ENCODE data around the gene ARHGAP44. TPM values are rescaled to one million over a fixed set of nuclear protein-coding genes. Genes with fewer than 3 reads are reported as not detected.
"Not testable (repeated sequence)": the region's sequence is repeated elsewhere in the genome, so short reads cannot be mapped to it uniquely, and the experiment has no call there.

The ARHGAP44 gene
- total RNA-seq, 1 donor from 2014 or later: 6.4 TPM

DNA sequence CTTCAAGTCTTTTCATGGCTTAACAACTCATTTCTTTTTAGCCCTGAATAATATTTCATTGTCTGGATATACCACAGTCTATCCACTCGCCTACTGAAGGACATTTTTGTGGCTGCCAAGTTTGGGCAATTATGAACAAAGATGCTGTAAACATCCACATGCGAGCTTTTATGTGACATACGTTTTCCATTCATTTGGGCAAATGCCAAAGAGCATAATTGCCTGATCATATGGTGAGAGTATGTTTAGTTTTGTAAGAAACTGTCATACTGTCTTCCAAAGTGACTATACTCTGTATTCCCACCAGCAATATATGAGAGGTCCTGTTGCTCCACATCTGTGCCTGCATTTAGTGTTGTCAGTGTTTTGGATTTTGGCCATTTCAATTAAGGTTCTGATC is 147.2 kb downstream of the ARHGAP44 start:
- intact Hi-C loops (cut with DNase I): no loop called here
- no peak for DNase-seq (ENCODE audit: low spot score)
- ATAC-seq: no peak

DNA sequence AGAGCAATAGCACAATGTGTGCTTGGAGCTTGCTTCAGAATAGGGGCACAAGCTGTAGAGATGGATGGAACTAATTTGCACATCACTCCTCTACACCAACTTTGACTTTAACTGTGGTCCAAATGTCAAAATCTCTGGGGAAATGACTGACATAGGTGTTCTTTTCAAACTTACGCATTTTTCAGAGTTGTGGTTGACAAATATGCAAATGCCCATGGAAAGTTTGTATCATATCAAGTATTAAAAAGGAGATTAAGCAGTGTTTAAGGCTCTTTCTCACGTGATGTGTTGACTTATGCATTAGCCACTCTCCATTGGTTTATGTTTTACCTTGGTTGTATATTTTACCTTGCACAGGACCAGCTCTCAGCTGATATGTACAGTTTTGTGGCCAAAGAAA is 151.4 kb downstream of the ARHGAP44 start:
- no peak for DNase-seq (ENCODE audit: low spot score)
- intact Hi-C loops (cut with DNase I): no loop called here
- no peak for ATAC-seq

DNA sequence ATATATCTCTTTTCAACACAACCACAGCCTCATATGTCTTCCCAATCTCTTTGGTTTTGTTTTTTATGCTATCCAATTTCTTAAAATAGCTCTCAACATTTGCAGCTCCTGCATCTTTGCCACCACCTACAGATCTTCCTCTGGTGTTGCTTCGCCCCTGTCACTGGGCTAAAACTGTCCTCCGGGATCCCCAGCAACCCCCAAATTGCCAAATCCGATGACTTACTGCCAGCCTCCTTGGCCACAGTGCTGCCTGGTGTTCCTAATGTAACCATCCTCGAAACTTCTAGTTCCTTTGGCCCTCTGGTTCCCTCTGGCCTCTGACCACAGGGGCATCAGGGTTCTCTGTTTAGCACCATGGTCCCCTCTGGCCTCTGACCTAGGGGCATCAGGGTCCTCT is 157.7 kb downstream of the ARHGAP44 start:
- DNase-seq (ENCODE audit: low spot score) (no peak), ATAC-seq (no peak)
- intact Hi-C loops (cut with DNase I): no loop called here

DNA sequence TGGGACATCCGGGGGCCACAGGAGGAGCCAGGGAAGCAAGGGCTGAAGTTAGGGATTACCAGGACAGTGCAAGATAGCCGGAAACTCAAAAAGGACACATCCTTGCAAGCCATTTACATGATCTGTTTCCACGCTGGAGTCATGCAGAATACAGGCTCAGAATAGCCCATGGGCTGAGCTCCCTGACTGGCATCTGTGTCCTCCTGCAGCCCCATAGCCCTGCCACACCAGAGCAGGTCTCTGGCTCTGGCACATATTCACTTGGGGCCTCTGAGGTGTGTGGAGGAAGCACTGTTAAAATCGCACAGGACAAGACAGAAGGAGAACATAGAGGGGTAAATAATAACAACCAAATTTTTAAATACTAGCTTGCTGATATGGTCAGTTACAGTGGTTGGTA is 162.7 kb downstream of the ARHGAP44 start:
- no peak for DNase-seq (ENCODE audit: low spot score)
- intact Hi-C loops (cut with DNase I): no loop called here
- no peak for ATAC-seq

DNA sequence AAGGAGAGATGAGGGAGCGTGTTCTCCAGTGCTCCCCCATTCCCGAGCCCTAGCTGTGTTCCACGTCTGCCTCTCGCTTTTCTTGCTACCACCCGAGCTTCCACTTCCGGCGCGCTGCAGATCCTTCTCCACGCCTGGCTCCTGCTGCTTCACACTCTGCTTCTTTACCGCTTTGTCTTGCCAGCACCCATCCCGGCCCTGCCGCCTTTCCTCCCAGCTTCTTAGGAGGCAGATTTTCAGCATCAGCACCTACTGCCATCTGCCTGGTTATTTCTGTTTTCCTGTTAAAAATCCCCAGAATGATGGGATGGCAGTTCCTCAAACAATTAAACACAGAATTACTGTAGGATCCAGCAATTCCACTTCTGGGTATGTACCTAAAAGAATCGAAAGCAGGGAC is 163.9 kb downstream of the ARHGAP44 start:
- ATAC-seq (no peak), DNase-seq (ENCODE audit: low spot score) (no peak)
- intact Hi-C loops (cut with DNase I): no loop called here

DNA sequence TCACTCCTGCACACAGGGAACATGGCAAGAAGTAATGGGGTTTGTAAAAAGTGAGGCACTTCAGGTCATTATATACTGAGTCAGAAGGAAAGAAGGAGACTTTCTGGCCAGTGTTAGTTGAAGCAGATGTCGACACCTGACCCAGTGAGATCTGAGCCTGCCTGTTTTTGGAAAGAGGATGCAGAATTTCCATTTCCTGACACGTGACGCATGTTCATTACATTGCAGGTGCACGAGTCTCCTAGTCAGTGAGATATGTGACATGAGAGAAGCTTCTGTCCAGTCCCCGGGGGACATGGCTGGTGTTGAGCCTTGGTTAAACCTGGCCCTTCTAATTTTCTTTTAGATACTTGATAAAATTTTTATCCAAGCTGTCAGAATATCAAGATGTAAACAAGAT is 166.2 kb downstream of the ARHGAP44 start:
- DNase-seq (ENCODE audit: low spot score): no peak
- ATAC-seq: no peak
- intact Hi-C loops (cut with DNase I): no loop called here

DNA sequence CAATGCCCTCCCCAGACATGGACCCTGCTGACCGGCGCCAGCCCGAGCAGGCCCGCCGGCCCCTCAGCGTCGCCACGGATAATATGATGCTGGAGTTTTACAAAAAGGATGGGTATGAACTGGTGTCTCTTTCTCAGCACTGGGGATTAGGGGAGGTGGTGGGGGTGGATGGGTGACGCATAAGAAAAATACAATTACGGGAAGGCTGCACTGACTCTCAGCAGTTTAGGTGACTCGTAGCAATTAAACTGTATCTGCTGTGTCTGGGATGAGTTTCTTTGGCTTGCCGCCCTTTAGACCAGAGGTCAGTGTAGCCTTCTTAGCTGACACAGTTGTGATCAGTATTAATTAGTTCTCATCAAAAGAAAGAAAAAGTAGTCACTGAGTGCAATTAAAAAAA is 169.5 kb downstream of the ARHGAP44 start:
- no peak for ATAC-seq
- intact Hi-C loops (cut with DNase I): no loop called here
- no peak for DNase-seq (ENCODE audit: low spot score)

DNA sequence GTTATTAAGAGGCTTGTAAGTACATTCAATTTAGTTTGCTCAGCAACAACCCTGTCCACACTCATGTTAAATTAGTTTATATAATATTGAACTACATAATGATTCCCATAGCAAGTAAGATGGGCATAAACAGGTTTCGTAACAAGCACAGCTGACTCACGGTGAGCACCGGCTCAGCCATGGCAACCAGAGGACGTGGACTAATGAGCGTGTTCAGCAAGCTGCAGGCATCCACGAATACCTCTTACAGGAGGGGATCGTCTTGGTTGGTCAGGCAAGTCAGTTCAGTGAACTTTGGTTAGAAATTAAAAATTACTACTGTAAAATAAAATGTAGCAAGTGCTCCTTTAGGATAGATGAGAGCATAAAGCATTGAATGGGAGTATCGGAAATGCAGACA is 170.1 kb downstream of the ARHGAP44 start:
- no peak for ATAC-seq
- intact Hi-C loops (cut with DNase I): no loop called here
- no peak for DNase-seq (ENCODE audit: low spot score)

DNA sequence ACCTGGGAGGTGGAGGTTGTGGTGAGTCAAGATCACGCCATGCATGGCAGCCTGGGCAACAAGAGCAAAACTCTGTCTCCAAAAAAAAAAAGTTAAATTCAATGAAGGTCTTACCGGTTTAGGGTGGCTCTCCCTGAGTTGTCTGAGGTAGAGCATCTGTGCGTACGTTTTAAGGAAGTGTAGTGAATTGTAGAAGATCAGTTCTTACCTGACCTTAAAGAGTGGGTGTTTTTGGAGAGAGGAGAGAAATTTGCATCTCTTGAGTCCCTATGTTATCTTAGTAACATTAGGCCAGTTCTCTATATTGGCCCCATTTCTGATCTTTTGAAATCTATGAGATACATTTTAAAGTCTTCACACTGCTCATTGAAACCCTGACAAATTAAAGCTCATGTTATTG is 172.4 kb downstream of the ARHGAP44 start:
- DNase-seq (ENCODE audit: low spot score) (no peak), ATAC-seq (no peak)
- intact Hi-C loops (cut with DNase I): no loop called here

DNA sequence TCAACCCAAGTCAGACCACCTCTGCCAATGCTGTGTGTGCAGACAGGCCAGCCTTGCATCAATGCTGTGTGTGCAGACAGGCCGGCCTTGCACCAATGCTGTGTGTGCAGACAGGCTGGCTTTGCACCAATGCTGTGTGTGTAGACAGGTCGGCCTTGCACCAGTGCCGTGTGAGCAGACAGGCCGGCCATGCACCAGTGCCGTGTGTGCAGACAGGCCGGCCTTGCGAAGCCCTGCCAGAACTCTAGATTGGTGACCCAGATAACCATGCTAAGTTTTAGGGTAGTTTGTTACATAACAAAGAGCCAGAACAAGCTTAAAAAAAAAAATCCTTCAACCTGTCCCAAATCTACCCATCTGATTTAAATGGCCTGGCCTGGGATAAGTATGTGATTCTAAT is 174.2 kb downstream of the ARHGAP44 start:
- intact Hi-C loops (cut with DNase I): no loop called here
- DNase-seq (ENCODE audit: low spot score) (no peak), ATAC-seq (no peak)

DNA sequence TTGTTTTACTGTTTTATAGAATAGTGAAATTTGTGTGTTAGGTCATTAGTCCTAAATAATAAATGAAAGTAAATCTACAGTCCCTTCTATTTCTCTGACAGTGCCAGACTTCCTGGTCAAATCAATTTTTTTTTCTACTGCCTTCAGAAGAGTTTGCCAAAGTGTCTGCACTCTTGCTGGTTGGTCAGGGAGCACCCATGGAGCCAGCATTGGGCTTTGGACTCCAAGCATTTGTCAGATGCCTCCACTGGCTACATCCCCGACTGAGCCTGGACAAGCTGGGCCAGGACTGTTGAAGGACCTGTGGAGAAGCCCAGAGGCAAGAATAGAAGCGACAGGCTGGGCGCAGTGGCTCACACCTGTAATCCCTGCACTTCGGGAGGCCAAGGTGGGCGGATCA is 174.9 kb downstream of the ARHGAP44 start:
- ATAC-seq (no peak), DNase-seq (ENCODE audit: low spot score) (no peak)
- intact Hi-C loops (cut with DNase I): no loop called here

DNA sequence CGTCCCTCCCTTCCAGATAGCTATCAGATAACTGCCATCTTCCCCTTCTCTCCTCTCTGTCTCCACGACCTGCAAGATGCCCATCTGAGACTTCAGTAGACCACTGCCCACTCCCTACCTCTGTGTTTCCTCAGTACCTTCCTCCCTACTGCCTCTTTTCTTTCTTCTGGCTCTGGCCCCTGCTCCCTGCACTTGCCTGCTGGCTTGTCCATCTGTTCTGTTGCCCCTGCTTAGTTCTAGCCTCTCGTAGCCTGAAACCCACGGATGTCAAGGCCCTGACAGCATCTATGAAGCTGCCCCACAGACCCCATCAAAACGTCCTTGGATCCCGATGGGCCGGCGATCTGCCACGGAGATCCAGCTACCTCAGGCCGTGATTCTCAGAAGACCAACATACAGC is 175.5 kb downstream of the ARHGAP44 start:
- ATAC-seq: no peak
- intact Hi-C loops (cut with DNase I): no loop called here

DNA sequence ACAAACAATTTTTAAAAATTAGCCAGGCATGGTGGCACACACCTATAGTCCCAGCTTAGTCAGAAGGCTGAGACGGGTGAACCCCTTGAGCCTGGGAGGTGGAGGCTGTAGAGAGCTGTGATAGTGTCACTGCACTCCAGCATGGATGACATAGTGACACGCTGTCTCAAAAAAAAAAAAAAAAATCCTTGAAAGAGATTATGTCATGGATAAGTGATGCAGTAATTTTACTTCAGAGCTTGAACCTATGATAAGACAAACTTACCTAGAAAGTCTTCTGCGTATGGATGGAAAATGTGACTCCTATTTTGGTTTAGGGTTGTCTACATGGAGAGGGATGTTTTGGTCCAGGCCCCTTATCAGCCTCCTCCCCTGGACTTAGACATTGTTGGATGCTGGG is 176.7 kb downstream of the ARHGAP44 start:
- DNase-seq (ENCODE audit: low spot score) (no peak), ATAC-seq (no peak)
- intact Hi-C loops (cut with DNase I): no loop called here

More for the DNA sequence above, 175.5 kb downstream of the ARHGAP44 start:
- DNase-seq (ENCODE audit: low spot score): no peak

DNA sequence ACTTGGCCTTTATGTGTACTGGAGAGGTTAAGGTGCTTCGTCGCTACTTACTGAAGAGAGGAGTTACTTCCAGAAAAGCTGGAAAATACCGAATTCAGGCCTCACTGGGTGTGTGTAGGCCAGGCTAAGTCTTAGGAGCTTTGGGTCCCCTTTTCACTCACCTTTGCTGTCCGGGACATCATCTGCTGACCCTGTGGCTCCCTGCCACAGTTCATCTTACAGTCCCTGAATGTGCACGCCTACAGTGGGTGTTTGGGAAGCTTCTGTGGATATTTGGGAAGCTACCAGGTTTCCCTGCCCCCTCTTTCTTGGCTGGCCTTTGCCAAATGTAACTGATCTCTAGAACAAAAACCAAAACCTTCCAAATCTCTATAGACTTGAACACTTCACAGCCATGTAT is 177.1 kb downstream of the ARHGAP44 start:
- intact Hi-C loops (cut with DNase I): no loop called here
- DNase-seq (ENCODE audit: low spot score) (no peak), ATAC-seq (no peak)

DNA sequence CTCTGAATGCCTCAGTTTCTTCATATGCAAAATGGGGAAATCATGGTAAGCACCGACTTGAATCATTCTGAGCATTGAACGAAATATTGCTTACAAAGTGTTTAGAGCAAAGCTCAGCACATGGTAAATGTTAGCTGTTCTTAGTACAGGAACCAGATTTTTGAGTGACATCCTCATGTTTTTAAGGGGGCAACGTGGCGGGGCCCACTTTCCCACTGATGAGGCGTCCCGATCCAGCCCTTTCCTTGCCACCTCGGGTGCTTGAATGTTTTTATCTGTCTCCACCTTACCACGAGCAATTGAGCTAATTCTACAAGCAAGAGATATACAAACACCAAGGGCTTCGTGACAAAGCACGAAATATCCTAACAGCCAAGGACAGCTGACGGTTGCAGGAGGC is 178.7 kb downstream of the ARHGAP44 start:
- DNase-seq (ENCODE audit: low spot score) (no peak), ATAC-seq (no peak)
- intact Hi-C loops (cut with DNase I): no loop called here

DNA sequence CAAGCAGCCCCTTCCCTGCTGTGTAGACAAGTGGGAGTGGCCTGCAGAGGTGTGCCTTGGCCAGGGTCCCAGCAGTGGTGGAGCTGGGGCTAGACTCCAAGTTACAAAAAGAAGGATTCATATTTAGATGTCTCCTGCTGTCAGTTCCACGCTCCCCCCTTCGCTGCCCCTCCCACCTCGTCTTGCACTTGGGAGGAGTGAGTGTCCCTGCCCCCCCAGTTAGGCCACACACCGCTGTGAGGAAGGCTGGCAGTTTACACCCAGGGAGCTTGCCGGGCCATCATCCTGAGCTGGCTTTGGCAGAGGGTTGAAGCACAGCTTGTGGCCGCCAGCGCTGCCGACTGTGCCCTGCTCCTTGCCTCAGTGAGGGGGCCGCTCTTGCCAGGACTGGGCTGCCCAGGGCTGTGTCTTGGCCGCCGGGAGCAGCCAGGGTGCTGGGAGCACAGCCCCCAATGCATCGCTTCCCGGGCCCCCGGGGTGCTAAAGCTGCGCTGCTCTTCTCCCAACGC is 184.3 kb downstream of the ARHGAP44 start:
- DNase-seq (ENCODE audit: low spot score) (no peak), ATAC-seq (peak; percentile 51)
- intact Hi-C loops (cut with DNase I): no loop called here

DNA sequence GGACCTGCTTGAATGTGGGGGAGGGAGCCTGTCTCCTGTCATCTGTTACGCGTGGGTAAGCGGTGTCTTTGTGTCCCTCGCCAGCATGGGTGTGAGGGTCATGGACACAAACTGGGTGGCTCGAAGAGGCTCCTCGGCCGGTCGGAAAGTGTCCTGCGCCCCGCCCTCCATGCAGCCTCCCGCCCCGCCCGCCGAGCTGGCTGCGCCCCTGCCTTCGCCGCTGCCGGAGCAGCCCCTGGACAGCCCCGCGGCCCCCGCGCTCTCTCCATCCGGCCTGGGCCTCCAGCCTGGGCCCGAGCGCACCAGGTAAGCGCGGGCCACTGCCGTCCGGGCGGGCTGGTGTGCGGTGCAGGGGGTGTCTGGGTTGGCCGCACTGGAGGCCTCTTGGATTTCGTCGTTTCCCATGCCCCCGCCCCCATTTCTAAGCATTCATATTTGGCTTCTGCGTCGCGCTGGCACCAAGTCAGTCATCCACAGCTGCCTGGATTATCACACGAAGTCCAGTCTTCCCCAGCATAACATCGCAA is 184.8 kb downstream of the ARHGAP44 start:
- ATAC-seq: peak; percentile 51
- no peak for DNase-seq (ENCODE audit: low spot score)
- intact Hi-C loops (cut with DNase I): no loop called here

DNA sequence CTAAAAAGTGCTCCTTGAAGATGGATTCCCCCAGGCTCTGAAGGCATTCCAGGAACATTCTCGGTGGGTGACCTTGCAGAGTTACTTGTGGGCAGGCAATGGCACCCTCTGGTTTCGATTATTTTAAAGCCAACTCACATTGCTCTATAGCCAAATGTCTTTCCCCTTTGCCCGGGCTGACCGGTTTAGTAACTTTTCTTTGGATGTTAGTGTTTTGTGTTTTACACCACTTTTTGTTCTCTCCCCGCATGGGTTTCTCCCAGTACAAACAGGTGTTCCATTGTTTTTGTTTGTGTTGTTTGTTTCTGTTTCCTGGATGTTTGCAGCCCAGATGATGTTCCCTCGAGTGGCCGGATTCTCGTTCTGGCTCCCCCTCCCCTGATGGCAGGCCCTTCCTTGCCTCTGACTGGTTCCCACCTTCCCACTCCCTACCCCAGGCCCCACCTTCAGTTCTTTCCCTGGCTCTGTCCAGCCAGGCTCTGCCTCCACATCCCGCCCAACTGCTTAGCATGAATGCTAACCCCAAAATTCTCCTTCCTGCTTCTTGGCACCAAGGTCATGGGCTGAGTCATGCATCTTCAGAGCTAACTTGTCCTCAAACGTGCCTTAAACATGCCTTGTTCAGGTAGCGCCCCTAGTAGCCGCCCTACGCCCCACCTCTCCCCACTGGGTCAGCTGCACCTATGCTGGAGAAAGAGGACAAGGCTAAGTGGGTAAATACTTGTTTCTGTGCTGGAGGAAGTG is 187.9 kb downstream of the ARHGAP44 start:
- intact Hi-C loops (cut with DNase I): no loop called here
- no peak for DNase-seq (ENCODE audit: low spot score)
- ATAC-seq: peak; percentile 24

DNA sequence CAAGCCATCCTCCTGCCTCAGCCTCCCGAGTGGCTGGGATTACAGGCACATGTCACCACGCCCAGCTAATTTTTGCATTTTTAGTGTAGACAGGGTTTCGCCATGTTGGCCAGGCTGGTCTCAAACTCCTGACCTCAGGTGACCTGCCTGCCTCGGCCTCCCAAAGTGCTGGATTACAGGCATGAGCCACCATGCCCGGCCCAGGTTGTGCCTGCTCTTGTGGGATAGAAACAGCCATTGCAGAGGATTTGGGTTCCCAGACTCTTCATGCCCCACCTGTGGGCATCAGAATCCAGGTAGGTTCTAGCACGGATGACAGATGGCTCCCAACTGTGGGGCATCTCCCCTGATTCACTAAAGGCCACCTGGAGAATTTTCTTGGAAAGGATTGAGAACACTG is 189.5 kb downstream of the ARHGAP44 start:
- DNase-seq (ENCODE audit: low spot score): not testable (repeated sequence)

DNA sequence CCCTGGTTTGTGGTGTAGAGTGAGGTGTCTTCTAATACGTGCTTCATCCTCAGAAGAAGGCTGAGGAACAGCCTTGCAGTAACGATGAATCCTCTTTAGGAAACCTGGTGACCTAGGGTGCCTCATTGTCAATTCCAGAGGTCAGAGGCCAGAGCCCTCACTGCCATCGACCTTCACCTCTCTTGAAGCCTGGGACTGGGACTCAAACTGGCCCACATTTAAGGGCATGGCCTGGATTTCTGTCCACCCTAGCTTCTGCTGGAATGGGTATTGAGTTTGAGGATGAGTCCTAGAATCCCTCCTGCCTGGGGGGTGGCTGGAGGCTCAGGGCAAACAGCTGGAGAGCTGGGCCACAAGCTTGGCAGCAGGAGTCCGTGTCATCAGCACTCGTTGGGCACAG is 189.9 kb downstream of the ARHGAP44 start:
- DNase-seq (ENCODE audit: low spot score): no peak

More for the DNA sequence above, 189.5 kb downstream of the ARHGAP44 start:
- intact Hi-C loops (cut with DNase I); ATAC-seq: not testable (repeated sequence)

More for the DNA sequence above, 189.9 kb downstream of the ARHGAP44 start:
- ATAC-seq: no peak
- intact Hi-C loops (cut with DNase I): no loop called here
